ENCODE data around the gene DHH. TPM values are rescaled to one million over a fixed set of nuclear protein-coding genes. Genes with fewer than 3 reads are reported as not detected.

The DHH gene
- total and polyA plus RNA-seq, 2 donors (not counting 3 experiments of a cell fraction or from before 2014, with no cell fraction given), result 2.9 to 3.3 TPM

DNA sequence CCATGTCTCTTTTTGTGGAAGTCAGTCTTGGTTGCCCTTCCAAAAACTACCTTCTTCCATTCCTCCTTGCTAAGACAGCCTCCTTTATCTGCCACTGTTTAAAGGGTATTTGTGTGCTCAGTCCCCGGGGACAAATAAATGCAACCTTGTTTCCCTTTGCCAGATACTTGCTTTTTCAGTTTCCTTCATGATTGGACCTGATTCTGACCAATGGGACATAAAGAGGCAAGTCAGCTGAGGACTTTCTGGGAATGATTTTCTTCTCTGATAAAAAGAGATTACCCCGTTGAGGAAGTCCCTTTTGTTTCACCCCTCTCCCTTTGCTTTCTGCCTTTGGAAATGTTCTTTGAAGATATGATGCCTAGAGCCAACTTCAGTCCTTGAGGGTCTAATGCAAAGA, 44.0 kb upstream of the DHH start:
- no peaks in the 10 kb centered on the region for H3K9me3 ChIP-seq (replicated peaks; ENCODE audit: control insufficient read depth, insufficient read depth, low read length)
- no peak overlapping the region for H3K4me2 ChIP-seq (ENCODE audit: insufficient read depth, low read length)
- H3K79me2 ChIP-seq (ENCODE audit: control insufficient read depth, insufficient read depth, low read length), result no peaks in the 10 kb centered on the region
- no peak overlapping the region for H3K27ac ChIP-seq (ENCODE audit: insufficient read depth, low read depth, low read length)
- dilution Hi-C loops (cut with MboI; ENCODE audit: extremely low pct_ligation_motif_present, low sequenced_read_pairs) (no loop called here), intact Hi-C loops (cut with micrococcal nuclease) (no loop called here)
- no peaks in the 10 kb centered on the region for H3K36me3 ChIP-seq (ENCODE audit: control insufficient read depth in 2 of 2, extremely low read depth in 1 of 2, insufficient read depth in 2 of 2, low read length in 2 of 2)
- H3K9me1 ChIP-seq (replicated peaks; ENCODE audit: control insufficient read depth, extremely low read depth, insufficient read depth, low read length), result no peaks in the 10 kb centered on the region
- no peak for FAIRE-seq
- H3K4me1 ChIP-seq (ENCODE audit: control insufficient read depth, extremely low read depth, insufficient read depth, low read length), result no peaks in the 10 kb centered on the region
- DNase-seq (ENCODE audit: low read depth, low spot score), result no peak
- POLR2A ChIA-PET, result interaction anchor here (0.6 kb wide), 1 partner anchor 50 kb away, joined by 4 read pairs; the partner anchor contains the start of gene TUBA1A
- H3K9ac ChIP-seq (replicated peaks; ENCODE audit: extremely low read depth, insufficient read depth, low read length), result no peak overlapping the region
- CTCF ChIA-PET, result interaction anchor here (1.3 kb wide), 2 partner anchors 92 to 142 kb away, joined by 3 read pairs; no protein-coding TSS in a partner anchor
- no peak for TF ChIP-seq MYC (IDR thresholded peaks at IDR 0.05; ENCODE audit: low read depth, low read length)
- TF ChIP-seq GATA2 (IDR thresholded peaks at IDR 0.05; ENCODE audit: insufficient read depth, insufficient read length, low read depth, low read length), result no peak
- TF ChIP-seq POLR2A (IDR thresholded peaks at IDR 0.05; ENCODE audit: low read depth, low read length), result no peak
- no peak for TF ChIP-seq POLR2AphosphoS5 (IDR thresholded peaks at IDR 0.05; ENCODE audit: insufficient read depth, low read depth, low read length)
- TF ChIP-seq, protein P1, sequence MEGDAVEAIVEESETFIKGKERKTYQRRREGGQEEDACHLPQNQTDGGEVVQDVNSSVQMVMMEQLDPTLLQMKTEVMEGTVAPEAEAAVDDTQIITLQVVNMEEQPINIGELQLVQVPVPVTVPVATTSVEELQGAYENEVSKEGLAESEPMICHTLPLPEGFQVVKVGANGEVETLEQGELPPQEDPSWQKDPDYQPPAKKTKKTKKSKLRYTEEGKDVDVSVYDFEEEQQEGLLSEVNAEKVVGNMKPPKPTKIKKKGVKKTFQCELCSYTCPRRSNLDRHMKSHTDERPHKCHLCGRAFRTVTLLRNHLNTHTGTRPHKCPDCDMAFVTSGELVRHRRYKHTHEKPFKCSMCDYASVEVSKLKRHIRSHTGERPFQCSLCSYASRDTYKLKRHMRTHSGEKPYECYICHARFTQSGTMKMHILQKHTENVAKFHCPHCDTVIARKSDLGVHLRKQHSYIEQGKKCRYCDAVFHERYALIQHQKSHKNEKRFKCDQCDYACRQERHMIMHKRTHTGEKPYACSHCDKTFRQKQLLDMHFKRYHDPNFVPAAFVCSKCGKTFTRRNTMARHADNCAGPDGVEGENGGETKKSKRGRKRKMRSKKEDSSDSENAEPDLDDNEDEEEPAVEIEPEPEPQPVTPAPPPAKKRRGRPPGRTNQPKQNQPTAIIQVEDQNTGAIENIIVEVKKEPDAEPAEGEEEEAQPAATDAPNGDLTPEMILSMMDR (IDR thresholded peaks at IDR 0.05; ENCODE audit: extremely low read depth in 1 of 2, insufficient read depth in 1 of 2, low read depth in 1 of 2, low read length in 2 of 2), result no peak
- no peak for TF ChIP-seq EZH2 (IDR thresholded peaks at IDR 0.05; ENCODE audit: borderline replicate concordance, low read depth, low read length, severe bottlenecking)
- TF ChIP-seq FOS (IDR thresholded peaks at IDR 0.05; ENCODE audit: borderline replicate concordance, insufficient read depth, low read length), result no peak
- TF ChIP-seq, protein P2, sequence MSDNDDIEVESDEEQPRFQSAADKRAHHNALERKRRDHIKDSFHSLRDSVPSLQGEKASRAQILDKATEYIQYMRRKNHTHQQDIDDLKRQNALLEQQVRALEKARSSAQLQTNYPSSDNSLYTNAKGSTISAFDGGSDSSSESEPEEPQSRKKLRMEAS (IDR thresholded peaks at IDR 0.05; ENCODE audit: insufficient read depth, insufficient read length), result no peak
- TF ChIP-seq JUN (IDR thresholded peaks at IDR 0.05; ENCODE audit: borderline replicate concordance, insufficient read depth, insufficient read length, low read depth), result no peak
- no peaks in the 10 kb centered on the region for H4K20me1 ChIP-seq (replicated peaks; ENCODE audit: control insufficient read depth, extremely low read depth, insufficient read depth, low read length)
- no peak overlapping the region for H2AFZ ChIP-seq (ENCODE audit: low read depth, low read length)
- H3K27me3 ChIP-seq (ENCODE audit: control insufficient read depth in 2 of 2, insufficient read depth in 2 of 2, low read length in 2 of 2), result no peaks in the 10 kb centered on the region
- no TSS peak for BruUV-seq (replicated peaks)
- H3K4me3 ChIP-seq (replicated peaks in 1 of 3; ENCODE audit: insufficient read depth in 1 of 3, low read depth in 1 of 3, low read length in 3 of 3), result no peak overlapping the region

All from endothelial cell of umbilical vein (primary cell).